Measurements from ENCODE around the gene CLEC11A. TPM values are rescaled to one million over a fixed set of nuclear protein-coding genes. Genes with fewer than 3 reads are reported as not detected.

The CLEC11A gene
- total and polyA plus RNA-seq, 2 of the 8 experiments (the other 6 are each of a cell fraction or from before 2014, with no cell fraction given): 4.3 to 17.4 TPM

GRCh38 chr19:50710612-50711011 is 12.6 kb upstream of the CLEC11A start:
- POLR2A ChIA-PET (ENCODE audit: partially characterized antibody): interaction anchor here (1.3 kb wide), 1 partner anchor 17 kb away, joined by 3 read pairs; no protein-coding TSS in a partner anchor
- no peak overlapping the region for H2BK15ac ChIP-seq (ENCODE audit: low read length)
- TF ChIP-seq JUN (IDR thresholded peaks at IDR 0.05; ENCODE audit: low read depth, low read length) (no peak), RNF2 (IDR thresholded peaks at IDR 0.05; ENCODE audit: borderline replicate concordance, low read depth, low read length, missing control alignments, poor library complexity, severe bottlenecking) (no peak), GABPA (IDR thresholded peaks at IDR 0.05; ENCODE audit: borderline replicate concordance, insufficient read depth, low read length) (no peak), TAF7 (optimal IDR thresholded peaks at IDR 0.05; ENCODE audit: borderline replicate concordance, low read depth, low read length) (no peak), CTBP2 (IDR thresholded peaks at IDR 0.05; ENCODE audit: borderline replicate concordance, insufficient read depth, insufficient read length, low read length) (no peak), CBX8 (IDR thresholded peaks at IDR 0.05; ENCODE audit: borderline replicate concordance, low read depth, low read length) (no peak), BCL11A (IDR thresholded peaks at IDR 0.05; ENCODE audit: low read depth in 2 of 2, low read length in 2 of 2) (no peak), TEAD4 (IDR thresholded peaks at IDR 0.05; ENCODE audit: low read depth, low read length) (no peak), SUZ12 (IDR thresholded peaks at IDR 0.05; ENCODE audit: low read length) (no peak), USF2 (IDR thresholded peaks at IDR 0.05; ENCODE audit: low read length) (no peak), CREB1 (IDR thresholded peaks at IDR 0.05) (no peak), CEBPB (IDR thresholded peaks at IDR 0.05; ENCODE audit: low read depth, low read length) (no peak)

More at GRCh38 chr19:50710612-50711011, 12.6 kb upstream of the CLEC11A start:
- Histone ChIP-seq H3K23me2 (ENCODE audit: low read depth, low read length) (no peaks in the 10 kb centered on the region; the same call in 1 of the 2 replicates), H3K23ac (ENCODE audit: insufficient read length) (no peak overlapping the region), H3K4me3 (ENCODE audit: extremely low read depth in 1 of 4, insufficient read depth in 2 of 4, low read depth in 3 of 4, low read length in 4 of 4) (no peak overlapping the region), H2BK20ac (ENCODE audit: low read length) (no peak overlapping the region), H4K5ac (ENCODE audit: insufficient read length, low read depth, low read length) (no peak overlapping the region), H4K91ac (replicated peaks; ENCODE audit: insufficient read length, low read length) (no peak overlapping the region), H3K9ac (replicated peaks in 1 of 4; ENCODE audit: extremely low read depth in 1 of 4, low read depth in 3 of 4, low read length in 3 of 4) (no peak overlapping the region), H3K9me3 (ENCODE audit: insufficient read depth in 2 of 2, low read depth in 1 of 2, low read length in 1 of 2) (no peaks in the 10 kb centered on the region), H3K4me2 (ENCODE audit: insufficient read depth in 1 of 2, low read depth in 2 of 2, low read length in 2 of 2) (no peak overlapping the region), H3K27me3 (replicated peaks in 1 of 4; ENCODE audit: control insufficient read depth in 3 of 4, extremely low read depth in 1 of 4, insufficient read depth in 3 of 4, low read length in 3 of 4) (peaks cover 0 to 4% (median 0%) of the 10 kb centered on the region in 4 experiments; a peak in 3 of 7 replicates), H4K8ac (ENCODE audit: extremely low read depth, insufficient read depth, low read length) (no peak overlapping the region), H3K14ac (ENCODE audit: insufficient read length) (no peak overlapping the region), H3K36me3 (ENCODE audit: control insufficient read depth in 2 of 4, insufficient read depth in 4 of 4, low read length in 3 of 4) (no peaks in the 10 kb centered on the region; a peak in 2 of 8 replicates), H2BK5ac (ENCODE audit: low read depth, low read length) (no peak overlapping the region), H2BK12ac (ENCODE audit: low read depth, low read length) (no peak overlapping the region), H3K4ac (replicated peaks; ENCODE audit: insufficient read length, low read depth, low read length) (no peak overlapping the region), H3K79me2 (ENCODE audit: control insufficient read depth in 1 of 2, insufficient read depth in 2 of 2, low read length in 2 of 2) (no peaks in the 10 kb centered on the region), H3K56ac (replicated peaks; ENCODE audit: insufficient read length, low read depth, low read length) (no peak overlapping the region), H3K79me1 (ENCODE audit: low read depth, low read length) (no peaks in the 10 kb centered on the region; the same call in 1 of the 2 replicates), H3K4me1 (replicated peaks in 1 of 4; ENCODE audit: control insufficient read depth in 3 of 4, insufficient read depth in 4 of 4, low read length in 3 of 4) (peaks cover 0 to 2% (median 0%) of the 10 kb centered on the region in 4 experiments; a peak in 2 of 7 replicates), H4K20me1 (replicated peaks in 1 of 2; ENCODE audit: control insufficient read depth in 1 of 2, insufficient read depth in 2 of 2, low read length in 2 of 2) (peaks cover 2% of the 10 kb centered on the region in 2 experiments), H3K27ac (ENCODE audit: low read depth, low read length) (no peak overlapping the region), H2BK120ac (replicated peaks; ENCODE audit: low read depth, low read length) (no peak overlapping the region), H3K18ac (ENCODE audit: extremely low read depth, low read length) (no peak overlapping the region; the same call in 1 of the 2 replicates), H2AFZ (ENCODE audit: low read length) (no peak overlapping the region), H2AK5ac (ENCODE audit: low read depth, low read length) (no peak overlapping the region)
- DNase-seq (ENCODE audit: low read depth in 1 of 2, low spot score in 2 of 2): no peak
- no peak for FAIRE-seq
- CTCF ChIA-PET (ENCODE audit: partially characterized antibody): interaction anchor here (0.6 to 2.9 kb wide), 7 partner anchors 11 to 301 kb away, joined by 3 to 23 read pairs (median 5); partner anchors contain the start of genes CLEC11A and SHANK1
- 86% methylated on average over 5 of the region's 5 CpGs; no CpG with 5 or more reads in 1 of the 2 experiments for WGBS, 2 experiments (ENCODE audit: extremely low coverage in 1 of 2, insufficient coverage in 1 of 2, insufficient read length in 1 of 2, insufficient replicate concordance in 2 of 2, low coverage in 1 of 2, low lambda C conversion rate in 2 of 2, missing lambda C conversion rate in 1 of 2)
